ENCODE data around the gene NAB1.
A peak's percentile ranks its signal among the peaks of the same experiment; 100 is the strongest.

NAB1 gene

DNA sequence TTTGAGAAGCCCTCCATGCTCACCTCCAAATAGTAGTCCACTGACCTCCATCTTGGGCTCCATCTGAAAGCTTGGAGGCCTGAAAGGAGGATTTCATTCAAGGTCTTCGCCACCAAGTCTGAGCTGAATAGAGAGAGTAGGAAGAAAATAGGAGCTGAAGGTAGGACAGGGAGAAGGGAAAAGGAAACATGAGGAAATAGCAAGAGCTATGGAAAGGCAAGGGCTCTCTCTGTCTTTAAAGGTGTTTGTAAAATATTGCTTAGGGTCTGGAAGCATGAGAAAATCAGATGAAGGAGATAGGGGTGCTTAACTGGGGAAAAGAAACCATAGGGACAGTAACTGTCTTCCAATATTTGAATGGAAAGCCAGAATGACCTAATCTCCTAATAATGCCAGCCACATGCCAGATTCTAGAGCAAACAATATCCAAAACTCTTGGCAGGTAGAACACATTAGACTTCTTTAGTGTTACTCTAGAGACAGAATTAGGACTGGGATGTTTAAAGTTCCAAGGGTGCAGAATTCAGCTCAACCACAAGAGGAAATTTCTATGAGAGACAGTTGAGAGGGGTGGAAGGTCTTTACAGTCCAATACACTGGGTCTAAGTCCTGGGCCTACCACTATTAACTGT is 67.4 kb downstream of the NAB1 start:
- no peak for DNase-seq (ENCODE audit: low read depth in 2 of 2)

DNA sequence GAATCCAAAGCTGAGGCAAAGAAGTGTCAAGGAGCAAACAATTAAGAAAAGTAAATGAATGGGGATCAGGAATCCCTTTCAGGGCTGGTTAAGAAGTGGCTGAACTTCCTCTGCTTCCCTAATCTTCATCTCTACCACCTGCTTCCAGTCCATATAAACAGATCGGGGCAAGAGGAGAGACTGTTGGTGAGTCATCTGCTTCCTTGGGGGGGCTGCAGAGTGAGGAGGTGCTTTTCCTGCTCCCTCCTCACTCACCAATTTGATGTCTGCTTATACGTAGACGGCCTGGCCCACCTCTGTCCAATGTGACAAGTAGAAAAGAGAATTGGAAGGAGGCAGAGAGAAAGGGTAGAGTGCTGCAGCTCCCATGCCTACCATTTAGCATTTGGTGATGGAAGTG is 68.4 kb downstream of the NAB1 start:
- DNase-seq (ENCODE audit: low read depth in 2 of 2), result no peak

DNA sequence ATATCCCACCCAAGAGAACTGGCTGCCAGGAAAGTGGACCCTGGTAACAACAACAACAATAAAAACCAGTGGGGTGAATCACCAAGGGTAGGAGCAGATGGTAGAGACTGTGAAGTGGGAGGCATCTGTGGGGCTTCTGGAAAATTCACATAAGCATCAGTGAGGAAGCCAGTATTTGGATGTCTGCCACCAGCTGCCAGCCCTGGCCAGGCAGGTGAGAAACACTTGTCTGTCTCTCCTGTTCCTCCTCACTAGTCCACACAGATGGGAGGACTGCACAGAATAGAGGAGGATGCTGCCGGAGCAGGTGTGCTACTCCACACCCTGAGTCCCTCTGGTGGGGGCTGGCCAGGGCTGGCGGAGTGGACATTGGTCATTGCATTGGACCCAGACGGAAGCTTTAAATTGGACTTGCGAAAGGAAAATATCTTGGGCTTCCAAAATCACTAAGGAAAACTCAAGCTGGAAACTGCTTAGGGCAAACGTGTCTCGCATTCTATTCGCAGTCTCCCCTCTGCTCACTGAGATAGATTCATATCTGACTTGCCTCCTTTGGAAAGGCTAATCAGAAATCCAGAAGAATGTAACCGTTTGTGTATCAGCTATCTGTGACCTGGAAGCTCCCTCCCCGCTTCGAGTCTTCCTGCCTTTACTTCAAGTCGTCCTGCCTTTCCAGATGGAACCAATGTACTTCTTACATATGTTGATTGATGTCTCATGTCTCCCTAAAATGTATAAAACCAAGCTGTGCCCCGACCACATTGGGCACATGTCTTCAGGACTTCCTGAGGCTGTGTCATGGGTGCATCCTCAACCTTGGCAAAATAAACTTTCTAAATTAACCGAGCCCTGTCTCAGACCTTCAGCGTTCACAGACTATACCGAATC is 69.1 kb downstream of the NAB1 start:
- DNase-seq (ENCODE audit: low read depth in 2 of 2), result peak in 1 of 2 experiments; percentile 17

DNA sequence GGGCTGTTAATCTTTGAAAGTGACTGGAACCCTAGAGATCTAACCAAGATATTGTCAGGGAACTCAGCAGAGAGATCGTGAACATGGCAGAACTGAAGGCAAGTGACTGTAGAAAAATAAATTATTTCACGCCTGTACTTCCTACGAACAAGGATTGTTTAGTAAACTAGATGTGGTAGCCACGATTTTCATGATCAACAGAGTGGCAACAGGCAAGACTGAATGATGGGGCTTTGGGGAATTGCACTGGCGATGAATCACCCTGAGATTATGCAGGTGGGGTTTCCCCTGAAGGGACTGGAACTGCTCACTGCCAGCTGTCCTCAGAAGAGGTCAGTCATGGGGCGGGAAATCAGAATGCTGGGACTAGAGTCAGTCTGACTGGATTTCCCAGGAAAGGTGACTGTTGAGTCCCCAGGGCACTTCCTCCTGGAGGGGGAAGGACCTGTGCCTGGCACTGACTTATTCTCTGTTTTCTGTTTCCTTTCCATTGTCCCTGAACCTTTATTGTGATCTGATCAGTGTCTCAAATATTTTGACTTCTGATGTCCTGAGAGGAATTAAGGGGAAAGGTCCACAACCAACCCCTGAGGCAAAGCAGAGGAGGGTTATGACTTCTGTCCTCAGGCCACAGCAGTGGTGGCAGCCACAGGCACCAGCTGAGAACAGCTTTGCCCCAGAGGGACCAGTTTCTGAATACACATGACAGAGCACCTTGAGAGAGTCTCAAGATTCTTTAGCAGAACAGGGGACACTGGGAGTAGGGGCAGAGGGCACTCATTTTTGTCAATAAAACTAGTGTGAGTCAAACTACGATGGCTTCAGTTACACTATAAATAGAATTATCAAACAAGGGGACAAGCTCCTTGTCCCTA is 70.0 kb downstream of the NAB1 start:
- peak; percentile 62 to 67 for DNase-seq (ENCODE audit: low read depth in 2 of 2)

DNA sequence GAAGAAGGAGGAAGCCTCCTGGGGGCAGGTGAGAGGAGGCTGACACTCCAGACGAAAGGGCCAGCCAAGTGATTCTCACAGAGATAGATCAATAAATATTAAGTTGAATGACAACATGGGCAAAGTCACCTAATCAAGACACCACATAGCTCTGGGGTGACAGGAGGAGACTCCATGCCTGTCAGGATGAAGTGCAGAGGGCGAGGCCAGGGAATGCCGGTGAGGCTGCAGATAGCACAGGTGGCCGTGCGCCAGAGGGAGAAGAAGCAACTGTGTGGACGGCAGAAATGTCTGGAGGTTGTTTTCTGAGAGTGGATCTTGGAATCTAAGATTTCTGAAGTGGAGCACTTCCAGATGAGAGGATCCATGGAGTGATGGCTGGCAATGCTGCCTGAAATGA is 71.4 kb downstream of the NAB1 start:
- DNase-seq (ENCODE audit: low read depth in 2 of 2), result no peak

DNA sequence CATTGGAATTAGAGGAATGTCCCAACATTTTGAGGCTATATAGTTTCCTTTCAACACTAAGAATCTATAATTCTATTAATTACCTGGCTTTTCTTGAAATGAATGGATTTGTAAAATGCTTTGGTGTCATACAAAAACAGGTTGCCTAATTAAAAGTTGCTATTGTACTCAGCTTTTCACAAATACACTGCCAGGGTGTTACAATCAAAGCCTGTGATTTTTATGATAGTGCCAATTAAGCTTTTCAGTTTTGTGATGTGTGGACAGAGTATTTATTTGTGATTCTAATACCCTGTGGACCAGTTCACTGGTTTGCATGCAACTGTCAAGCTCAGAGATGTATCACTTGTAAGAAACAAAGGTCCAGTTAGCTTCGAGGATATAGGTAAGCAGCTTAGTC is 71.8 kb downstream of the NAB1 start:
- no peak for DNase-seq (ENCODE audit: low read depth in 2 of 2)

DNA sequence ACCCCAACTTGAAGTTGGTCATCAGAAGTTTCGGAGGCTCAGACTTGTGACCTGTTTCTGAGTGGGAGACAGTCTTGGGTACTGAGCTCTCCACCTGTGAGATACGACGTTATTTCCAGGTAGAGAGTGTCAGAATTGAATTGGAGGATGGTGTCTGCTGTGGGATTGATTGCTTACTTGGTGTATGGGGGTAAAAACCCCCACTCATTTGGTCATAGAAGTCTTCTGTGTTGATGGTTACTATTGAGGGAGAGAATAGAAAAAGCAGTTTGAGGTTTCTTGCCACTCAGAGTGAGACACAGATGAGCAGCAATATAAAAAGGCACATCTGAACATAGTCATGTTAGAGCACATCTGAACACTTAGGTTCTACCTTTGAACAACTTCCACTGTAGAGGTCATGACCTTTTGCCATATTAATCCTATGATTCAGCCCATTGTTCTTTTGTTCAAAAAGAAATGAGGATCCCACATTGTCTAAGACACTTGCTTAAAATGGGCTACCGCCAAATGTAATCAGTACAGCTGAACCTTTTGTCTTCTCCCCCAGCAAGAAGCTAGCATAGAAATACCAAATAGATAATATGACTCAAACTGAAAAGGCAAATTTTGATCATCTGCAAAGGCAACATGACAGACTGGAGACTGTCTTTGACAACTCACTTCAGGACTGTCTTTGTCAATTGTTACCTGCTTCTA is 73.3 kb downstream of the NAB1 start:
- DNase-seq (ENCODE audit: low read depth in 2 of 2), result no peak

DNA sequence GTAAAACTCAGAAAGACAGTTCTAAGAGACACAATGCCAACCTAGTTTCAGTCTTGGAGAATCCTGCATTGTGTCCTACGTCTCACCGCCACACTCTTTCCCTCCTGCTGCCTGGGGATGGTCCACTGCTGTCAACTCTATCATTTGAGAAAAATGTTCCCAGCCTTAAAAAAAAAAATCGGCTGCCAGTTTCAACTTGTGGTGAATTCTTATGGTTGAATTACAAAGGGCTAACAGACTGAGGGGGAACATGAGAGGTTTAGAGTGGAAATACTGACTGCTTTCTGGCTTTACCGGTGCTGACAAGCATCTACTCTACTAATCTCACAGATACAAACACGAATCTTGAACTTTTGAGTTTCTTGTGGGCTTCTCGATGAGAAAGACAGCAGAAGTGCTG is 74.0 kb downstream of the NAB1 start:
- DNase-seq (ENCODE audit: low read depth in 2 of 2), result no peak

DNA sequence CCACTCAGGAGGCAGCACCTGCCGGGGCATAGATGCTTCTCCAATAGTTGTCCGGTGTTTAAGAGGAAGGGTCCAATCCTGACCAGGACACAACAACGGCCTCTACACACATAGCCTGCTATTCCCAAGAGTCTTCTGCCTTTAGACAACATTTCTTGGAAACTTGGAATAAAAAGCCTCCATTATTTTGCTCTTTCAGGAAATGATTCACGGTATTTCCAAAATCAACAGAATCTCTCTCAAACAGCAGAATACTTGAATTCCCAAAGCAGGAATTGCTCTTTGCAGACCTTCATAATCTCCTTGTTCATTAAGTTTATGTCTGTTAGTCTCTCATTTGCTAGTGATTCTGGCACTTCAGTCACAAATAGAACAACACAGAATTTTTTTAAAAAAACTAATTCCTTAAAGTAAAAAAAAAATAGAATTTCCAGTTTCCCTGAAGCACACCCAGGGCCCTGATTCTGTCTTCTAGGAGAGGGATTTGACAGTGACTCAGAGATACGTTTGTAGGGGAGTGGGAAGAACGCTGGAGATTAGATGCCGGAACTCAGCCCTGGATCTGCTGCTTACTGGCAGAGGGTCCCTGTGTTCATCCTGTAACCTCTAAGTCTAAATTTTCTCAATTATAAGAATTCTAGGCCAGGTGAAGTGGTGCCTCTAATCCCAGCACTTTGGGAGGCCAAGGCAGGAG is 74.7 kb downstream of the NAB1 start:
- DNase-seq (ENCODE audit: low read depth in 2 of 2), result no peak

DNA sequence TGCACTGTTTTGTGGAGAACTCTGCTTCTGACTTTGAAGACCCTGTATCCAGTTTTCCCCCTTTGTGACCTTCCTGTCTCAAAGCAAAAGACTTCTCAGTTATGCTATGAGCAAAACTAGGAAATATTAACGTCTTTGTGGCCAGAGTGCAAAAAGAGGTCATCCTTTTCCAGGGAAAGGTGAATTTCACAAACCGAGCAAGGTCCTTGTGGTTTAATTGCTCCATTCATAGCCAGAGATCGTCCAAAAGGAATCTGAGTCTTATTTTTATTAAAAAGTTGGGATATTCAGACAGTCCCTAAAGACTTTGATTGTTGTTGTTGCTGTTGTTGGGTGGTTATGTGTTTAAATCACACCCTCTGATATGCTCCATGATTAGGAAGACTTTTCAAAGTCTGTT is 77.4 kb downstream of the NAB1 start:
- DNase-seq (ENCODE audit: low read depth in 2 of 2), result no peak

DNA sequence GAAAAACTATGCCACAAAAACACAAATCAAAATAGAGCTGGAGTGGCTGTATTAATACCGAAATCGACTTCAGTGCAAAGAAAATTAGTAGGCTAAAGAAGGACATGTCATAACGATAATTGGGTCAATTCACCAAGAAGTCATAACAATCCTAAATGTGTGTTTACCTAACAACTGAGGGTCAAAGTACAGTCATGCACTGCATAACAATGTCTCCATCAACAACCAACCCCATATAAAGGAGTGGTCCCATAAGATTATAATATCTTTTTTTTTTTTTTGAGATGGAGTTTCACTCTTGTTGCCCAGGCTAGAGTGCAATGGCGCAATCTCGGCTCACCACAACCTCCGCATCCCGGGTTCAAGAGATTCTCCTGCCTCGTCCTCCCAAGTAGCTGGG is 87.5 kb downstream of the NAB1 start:
- DNase-seq (ENCODE audit: low read depth in 2 of 2), result no peak

DNA sequence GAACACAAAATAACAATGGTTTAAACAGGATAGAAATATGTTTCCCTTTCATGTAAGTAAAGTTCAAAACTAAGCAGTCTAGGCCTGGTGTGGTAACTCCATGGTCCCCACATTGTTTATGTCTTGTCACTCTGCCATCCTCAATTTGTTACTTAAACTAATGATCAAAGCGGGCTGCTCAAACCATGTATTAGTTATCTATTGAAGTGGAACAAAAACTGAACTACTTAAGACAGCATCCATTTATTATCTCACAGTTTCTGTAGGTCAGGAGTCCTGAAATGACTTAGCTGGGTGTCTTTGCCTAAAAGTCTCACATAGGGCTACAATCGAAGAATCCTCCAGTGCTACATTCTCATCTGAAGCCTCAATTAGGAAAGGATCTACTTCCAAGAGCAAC is 91.6 kb downstream of the NAB1 start:
- no peak for DNase-seq (ENCODE audit: low read depth in 2 of 2)

All from stimulated activated CD4-positive, alpha-beta T cell treated with anti-CD3 and anti-CD28 coated beads, Interleukin-12 subunit alpha, Interleukin-12 subunit beta, amount 100 ng/mL, for 24 hours (primary cell).